ENCODE measurements around the gene CDC7.
"Not testable (repeated sequence)": the region's sequence is repeated elsewhere in the genome, so short reads cannot be mapped to it uniquely, and the experiment has no call there.

GRCh38 chr1:91465350-91465749, 35.3 kb upstream of the CDC7 start:
- not testable (repeated sequence) for TF ChIP-seq CTCF (IDR thresholded peaks at IDR 0.05; ENCODE audit: low read depth, low read length, poor library complexity, severe bottlenecking); EZH2phosphoT487 (IDR thresholded peaks at IDR 0.05; ENCODE audit: borderline replicate concordance, low read length)
